Measurements from ENCODE around the gene VWA8. TPM values are rescaled to one million over a fixed set of nuclear protein-coding genes. Genes with fewer than 3 reads are reported as not detected.
"Not testable (repeated sequence)": the region's sequence is repeated elsewhere in the genome, so short reads cannot be mapped to it uniquely, and the experiment has no call there.

Gene VWA8
- polyA plus RNA-seq, 1 donor from 2014 or later, result 3.7 TPM

DNA sequence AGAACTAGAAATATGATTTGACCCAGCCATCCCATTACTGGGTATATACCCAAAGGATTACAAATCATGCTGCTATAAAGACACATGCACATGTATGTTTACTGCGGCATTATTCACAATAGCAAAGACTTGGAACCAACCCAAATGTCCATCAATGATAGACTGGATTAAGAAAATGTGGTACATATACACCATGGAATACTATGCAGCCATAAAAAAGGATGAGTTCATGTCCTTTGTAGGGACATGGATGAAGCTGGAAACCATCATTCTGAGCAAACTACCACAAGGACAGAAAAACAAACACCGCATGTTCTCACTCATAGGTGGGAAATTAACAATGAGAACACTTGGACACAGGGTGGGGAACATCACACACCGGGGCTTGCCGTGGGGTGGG is 38.0 kb downstream of the VWA8 start:
- H3K27me3 Mint-ChIP-seq, H3K4me3 Mint-ChIP-seq, H3K27ac Mint-ChIP-seq: not testable (repeated sequence)
- Mint-ChIP-seq H3K9me3 (peaks cover 4 to 14% (median 13%) of the 10 kb centered on the region in 3 donors), H3K36me3 (peaks cover 34% of the 10 kb centered on the region), H3K4me1 (peaks cover 18 to 20% (median 19%) of the 10 kb centered on the region in 3 donors)

DNA sequence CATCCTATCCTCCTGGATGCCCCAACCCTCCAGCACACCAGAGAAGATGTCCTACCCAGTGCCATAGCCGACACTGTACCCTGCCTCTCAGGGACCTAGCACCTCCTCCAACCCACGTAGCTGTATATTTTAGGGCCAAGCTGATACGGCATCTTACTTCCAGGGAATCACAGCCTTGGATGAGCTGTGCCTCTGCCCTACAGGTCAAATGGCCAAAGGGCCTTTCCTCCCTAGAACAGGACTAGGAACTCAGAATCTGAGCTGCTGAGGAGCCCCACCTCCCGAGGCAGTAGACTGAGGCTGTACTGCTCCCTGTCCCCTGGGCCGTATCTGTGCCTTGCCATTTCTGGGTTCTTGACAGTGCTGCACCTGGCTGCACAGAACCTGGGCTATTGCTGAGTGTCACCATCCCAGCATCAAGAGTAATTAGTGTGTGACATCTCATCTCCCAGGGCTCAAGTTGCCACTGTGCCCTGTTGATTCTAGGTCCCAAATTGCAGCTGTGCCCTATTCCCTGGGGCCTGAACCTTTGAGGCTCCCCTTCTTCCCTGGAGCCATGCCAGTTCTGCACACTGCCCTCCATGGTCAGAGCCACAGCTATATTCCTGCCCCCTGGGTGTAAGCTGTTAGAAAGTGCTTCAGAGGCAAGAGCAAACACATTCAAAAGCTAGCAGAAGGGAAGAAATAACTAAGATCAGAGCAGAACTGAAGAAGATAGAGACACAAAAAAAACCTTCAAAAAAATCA is 41.0 kb downstream of the VWA8 start:
- Mint-ChIP-seq H3K36me3 (peaks cover 18% of the 10 kb centered on the region), H3K4me1 (peaks cover 32 to 39% (median 32%) of the 10 kb centered on the region in 3 donors), H3K27me3 (no peaks in the 10 kb centered on the region), H3K27ac (no peak overlapping the region), H3K4me3 (peak overlapping the region in 1 of 4 donors; percentile 39), H3K9me3 (peaks cover 2 to 7% (median 7%) of the 10 kb centered on the region in 3 donors)

DNA sequence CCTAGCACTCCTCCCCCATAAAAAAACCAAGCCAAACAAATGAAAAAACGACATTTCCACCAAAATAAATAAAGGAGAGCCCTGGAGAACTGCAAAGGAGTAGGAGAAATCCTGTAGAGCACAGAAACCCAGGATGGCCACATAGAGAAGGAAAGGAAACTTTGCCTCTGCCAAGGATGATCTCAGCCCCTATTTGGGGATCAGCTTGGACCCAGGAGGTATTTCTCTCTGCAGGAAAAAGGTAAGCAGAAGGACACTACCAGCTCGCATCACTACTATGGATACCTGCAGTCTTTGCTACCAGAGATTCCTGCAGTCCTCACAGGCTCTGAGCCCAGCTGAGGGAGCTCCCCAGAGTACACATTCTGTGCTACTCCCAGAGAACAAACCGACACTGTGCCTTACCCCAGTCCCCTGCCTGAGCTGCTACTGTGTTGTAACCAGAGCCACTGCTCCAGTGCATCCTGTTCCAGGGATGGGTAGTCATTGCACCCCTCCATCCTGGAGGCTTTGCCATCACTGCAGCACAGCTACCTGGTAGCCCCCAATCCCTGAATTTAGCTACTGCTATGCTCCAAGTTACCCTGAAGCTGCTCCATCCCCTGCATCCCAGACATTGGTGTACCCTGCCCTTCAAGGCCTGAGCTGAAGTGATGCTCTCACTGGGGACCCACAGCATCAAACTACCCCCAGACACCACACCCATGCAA is 41.7 kb downstream of the VWA8 start:
- Mint-ChIP-seq H3K4me1 (peaks cover 29 to 38% (median 31%) of the 10 kb centered on the region in 3 donors), H3K27ac (no peak overlapping the region), H3K4me3 (no peak overlapping the region)

DNA sequence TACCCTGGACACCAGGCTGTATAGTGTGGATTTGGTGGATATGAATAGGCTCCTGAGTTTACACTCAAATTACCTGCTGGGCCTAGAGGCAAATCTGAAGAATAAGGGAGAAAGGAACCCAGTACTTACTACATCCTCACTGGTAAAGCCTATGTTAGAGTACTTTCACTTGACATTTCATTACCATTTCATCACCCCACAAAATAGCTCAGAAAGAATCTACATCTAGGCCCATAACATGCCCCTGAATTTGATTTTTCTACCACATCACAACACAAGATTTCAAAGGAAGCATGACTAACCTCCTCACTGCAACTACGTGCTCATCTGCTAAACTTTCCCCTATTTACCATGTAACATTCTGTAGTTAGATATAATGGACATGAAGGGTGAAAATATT is 43.3 kb downstream of the VWA8 start:
- Mint-ChIP-seq H3K27me3 (no peaks in the 10 kb centered on the region), H3K4me3 (peak overlapping the region in 1 of 4 donors; percentile 20), H3K9me3 (peaks cover 0 to 1% (median 0%) of the 10 kb centered on the region in 3 donors), H3K27ac (peak overlapping the region in 1 of 3 donors; percentile 19), H3K4me1 (peaks cover 23 to 33% (median 24%) of the 10 kb centered on the region in 3 donors), H3K36me3 (peaks cover 16% of the 10 kb centered on the region)

More for the DNA sequence above, 41.7 kb downstream of the VWA8 start:
- Mint-ChIP-seq H3K27me3 (no peaks in the 10 kb centered on the region), H3K36me3 (peaks cover 18% of the 10 kb centered on the region), H3K9me3 (peaks cover 2 to 5% (median 5%) of the 10 kb centered on the region in 3 donors)

GRCh38 chr13:41916173-41916954 is 44.5 kb downstream of the VWA8 start:
- no peaks in the 10 kb centered on the region for H3K9me3 Mint-ChIP-seq
- H3K4me1 Mint-ChIP-seq, result peaks cover 23 to 32% (median 24%) of the 10 kb centered on the region in 3 donors
- H3K27ac Mint-ChIP-seq, result peak overlapping the region in 1 of 3 donors; percentile 22
- H3K4me3 Mint-ChIP-seq, result peak overlapping the region in 2 of 4 donors; percentile 10 to 60
- peaks cover 10% of the 10 kb centered on the region for H3K36me3 Mint-ChIP-seq
- no peaks in the 10 kb centered on the region for H3K27me3 Mint-ChIP-seq

GRCh38 chr13:41915081-41915480 is 45.8 kb downstream of the VWA8 start:
- H3K4me1 Mint-ChIP-seq, result peaks cover 13 to 25% (median 21%) of the 10 kb centered on the region in 3 donors
- H3K9me3 Mint-ChIP-seq, result no peaks in the 10 kb centered on the region
- H3K27me3 Mint-ChIP-seq, result no peaks in the 10 kb centered on the region
- peak overlapping the region in 1 of 3 donors; percentile 22 for H3K27ac Mint-ChIP-seq
- H3K36me3 Mint-ChIP-seq, result peaks cover 12% of the 10 kb centered on the region
- no peak overlapping the region for H3K4me3 Mint-ChIP-seq

- H3K4me3 Mint-ChIP-seq, result no peak overlapping the region
- no peak overlapping the region for H3K27ac Mint-ChIP-seq
- H3K27me3 Mint-ChIP-seq, result no peaks in the 10 kb centered on the region
- no peaks in the 10 kb centered on the region for H3K9me3 Mint-ChIP-seq
- H3K36me3 Mint-ChIP-seq, result peaks cover 12% of the 10 kb centered on the region
- peaks cover 12 to 23% (median 20%) of the 10 kb centered on the region in 3 donors for H3K4me1 Mint-ChIP-seq
Measured at GRCh38 chr13:41914552-41914951, 46.4 kb downstream of the VWA8 start.

DNA sequence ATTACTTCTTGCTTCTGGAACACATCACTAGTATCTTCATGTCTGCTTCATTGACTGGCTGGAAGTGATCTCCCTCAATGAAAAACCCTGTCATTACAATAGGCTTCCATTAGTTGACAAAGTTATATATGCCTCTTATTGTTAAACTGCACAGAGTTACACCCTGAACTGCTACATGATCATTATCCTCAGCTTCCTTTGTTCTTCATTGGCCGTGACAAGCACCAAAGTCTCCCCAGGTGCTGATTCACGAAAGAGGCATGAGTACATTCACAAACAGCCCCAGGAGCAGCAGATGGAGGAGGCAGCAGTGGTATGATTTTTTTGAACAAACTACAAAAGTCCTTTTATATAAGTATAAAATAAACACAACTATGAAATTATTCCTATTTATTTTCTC is 51.4 kb downstream of the VWA8 start:
- H3K4me1 Mint-ChIP-seq, result peaks cover 0 to 3% (median 0%) of the 10 kb centered on the region in 3 donors
- H3K4me3 Mint-ChIP-seq, result no peak overlapping the region
- no peaks in the 10 kb centered on the region for H3K9me3 Mint-ChIP-seq
- no peak overlapping the region for H3K27ac Mint-ChIP-seq
- H3K27me3 Mint-ChIP-seq, result no peaks in the 10 kb centered on the region
- peaks cover 13% of the 10 kb centered on the region for H3K36me3 Mint-ChIP-seq

DNA sequence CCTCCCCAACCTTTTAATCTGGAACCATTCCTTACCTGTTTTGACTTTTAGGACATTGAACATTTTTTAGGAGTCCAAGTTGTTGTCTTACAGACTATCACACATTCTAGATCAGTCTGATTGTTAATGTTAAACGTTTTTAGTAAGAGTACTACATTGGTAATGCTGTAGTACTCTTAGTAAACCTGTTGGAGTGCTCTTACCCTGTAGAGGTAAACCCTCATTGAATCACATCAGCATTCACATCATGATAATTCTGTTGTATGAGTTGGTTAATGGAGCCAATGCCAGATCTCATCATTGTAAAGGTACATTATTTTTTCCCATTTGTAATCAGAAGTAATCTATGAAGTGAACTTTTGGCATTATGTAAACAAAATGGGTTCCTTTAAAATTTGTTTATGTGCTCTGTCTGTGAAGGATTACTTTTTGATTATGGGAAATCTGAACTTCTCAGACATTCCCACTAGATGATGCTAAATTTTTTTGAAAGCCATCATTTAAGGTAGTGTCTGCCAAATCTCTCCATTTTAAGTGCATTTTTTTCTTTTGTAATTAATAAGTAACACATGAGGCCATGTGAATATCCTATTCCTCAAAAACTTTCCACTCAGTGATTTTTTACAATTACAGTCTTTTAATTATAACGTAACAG is 55.2 kb downstream of the VWA8 start:
- no peaks in the 10 kb centered on the region for H3K9me3 Mint-ChIP-seq
- H3K4me1 Mint-ChIP-seq, result peaks cover 0 to 3% (median 0%) of the 10 kb centered on the region in 3 donors
- H3K27me3 Mint-ChIP-seq, result no peaks in the 10 kb centered on the region
- H3K27ac Mint-ChIP-seq, result no peak overlapping the region
- H3K4me3 Mint-ChIP-seq, result no peak overlapping the region
- peaks cover 12% of the 10 kb centered on the region for H3K36me3 Mint-ChIP-seq

DNA sequence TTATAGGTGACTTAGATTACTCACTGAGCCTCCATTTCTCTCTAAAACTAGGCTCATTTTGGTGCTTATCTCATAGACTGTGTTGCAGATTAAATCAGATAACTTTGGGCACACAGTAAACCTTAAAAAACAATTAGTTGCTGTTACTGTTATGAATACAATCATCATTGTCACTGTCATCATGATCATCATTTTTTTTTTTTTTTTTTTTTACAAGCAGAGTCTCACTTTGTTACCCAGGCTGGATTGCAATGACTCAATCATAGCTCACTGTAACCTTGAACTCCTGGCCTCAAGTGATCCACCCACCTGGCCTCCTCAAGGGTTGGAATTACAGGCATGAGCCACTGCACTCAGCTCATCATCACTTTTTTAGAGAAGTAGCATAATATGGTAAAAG is 60.0 kb downstream of the VWA8 start:
- H3K27me3 Mint-ChIP-seq, result no peaks in the 10 kb centered on the region
- peaks cover 0 to 2% (median 0%) of the 10 kb centered on the region in 3 donors for H3K9me3 Mint-ChIP-seq
- H3K27ac Mint-ChIP-seq, result no peak overlapping the region
- peaks cover 0 to 3% (median 2%) of the 10 kb centered on the region in 3 donors for H3K4me1 Mint-ChIP-seq
- H3K36me3 Mint-ChIP-seq, result peaks cover 13% of the 10 kb centered on the region
- H3K4me3 Mint-ChIP-seq, result no peak overlapping the region

GRCh38 chr13:41898411-41898810 is 62.5 kb downstream of the VWA8 start:
- H3K27ac Mint-ChIP-seq, H3K4me3 Mint-ChIP-seq, H3K27me3 Mint-ChIP-seq, H3K9me3 Mint-ChIP-seq, H3K4me1 Mint-ChIP-seq: not testable (repeated sequence)
- H3K36me3 Mint-ChIP-seq, result peaks cover 12% of the 10 kb centered on the region

DNA sequence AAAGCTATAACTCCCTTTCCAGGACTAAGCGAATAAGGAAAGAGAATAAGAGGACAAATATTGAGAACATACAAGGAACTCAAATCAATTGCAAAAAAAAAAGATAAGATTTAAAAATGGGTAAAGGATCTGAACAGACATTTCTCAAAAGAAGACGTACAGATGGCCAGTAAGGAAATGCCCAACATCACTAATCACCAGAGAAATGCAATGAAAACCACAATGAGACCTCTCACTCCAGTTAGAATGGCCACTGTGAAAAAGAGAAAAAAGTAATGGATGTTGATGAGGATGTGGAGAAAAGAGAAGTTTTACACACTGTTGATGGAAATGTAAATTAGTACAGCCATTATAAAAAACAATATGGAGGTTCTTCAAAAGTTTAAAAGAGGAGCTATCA is 63.8 kb downstream of the VWA8 start:
- Mint-ChIP-seq H3K27me3 (no peaks in the 10 kb centered on the region), H3K4me3 (peak overlapping the region in 1 of 4 donors; percentile 1), H3K27ac (no peak overlapping the region), H3K4me1 (peaks cover 0 to 3% (median 0%) of the 10 kb centered on the region in 3 donors), H3K9me3 (peaks cover 0 to 2% (median 0%) of the 10 kb centered on the region in 3 donors), H3K36me3 (peaks cover 11% of the 10 kb centered on the region)

- Mint-ChIP-seq H3K27me3 (no peaks in the 10 kb centered on the region), H3K36me3 (peaks cover 20% of the 10 kb centered on the region), H3K4me1 (peaks cover 0 to 3% (median 0%) of the 10 kb centered on the region in 3 donors), H3K4me3 (peak overlapping the region in 1 of 4 donors; percentile 22), H3K27ac (no peak overlapping the region), H3K9me3 (peaks cover 0 to 2% (median 0%) of the 10 kb centered on the region in 3 donors)
Measured at GRCh38 chr13:41895478-41895877, 65.4 kb downstream of the VWA8 start.

GRCh38 chr13:41891119-41891518 is 69.8 kb downstream of the VWA8 start:
- Mint-ChIP-seq H3K36me3 (peaks cover 18% of the 10 kb centered on the region), H3K27ac (no peak overlapping the region), H3K9me3 (no peaks in the 10 kb centered on the region), H3K4me3 (no peak overlapping the region), H3K4me1 (peaks cover 0 to 5% (median 0%) of the 10 kb centered on the region in 3 donors), H3K27me3 (no peaks in the 10 kb centered on the region)

Measured in IgD-negative memory B cell (primary cell).